Upper lobe of left lung (tissue), 6 donors: Measurements from ENCODE around the gene POR. TPM values are rescaled to one million over a fixed set of nuclear protein-coding genes. Genes with fewer than 3 reads are reported as not detected.
"Not testable (repeated sequence)": the region's sequence is repeated elsewhere in the genome, so short reads cannot be mapped to it uniquely, and the experiment has no call there.

Experiments
- ATAC-seq, 2 donors: fragments of 200-7000 bp; cut with Tn5 transposase; one replicate each; pipeline ENCODE4 v1.9.1; 2022; ENCODE audit warnings: mild to moderate bottlenecking in 2 of 2, moderate library complexity in 2 of 2; ENCODE audit not compliant: low FRiP score in 2 of 2
- DNase-seq, 2 donors: peaks; one replicate each; pipeline ENCODE4 v3.0.0-alpha.2; 2019 to 2020
- H3K27ac ChIP-seq, 4 donors: fragments of 200-600 bp; sonication (generic); one replicate each; pipeline ENCODE4 v1.5.1; 2016 to 2019
- H3K27me3 ChIP-seq, 4 donors: fragments of 200-600 bp; sonication (generic); one replicate each; pipeline ENCODE4 v1.5.1; 2017 to 2019
- H3K36me3 ChIP-seq, 4 donors: fragments of 200-600 bp; sonication (generic); one replicate each; pipeline ENCODE4 v1.5.1; 2016 to 2019
- H3K4me1 ChIP-seq, 4 donors: fragments of 200-600 bp; sonication (generic); one replicate each; pipeline ENCODE4 v1.5.1; 2018 to 2019
- H3K4me3 ChIP-seq, 4 donors: fragments of 200-600 bp; sonication (generic); one replicate each; pipeline ENCODE4 v1.5.1; 2017 to 2019; ENCODE audit warnings: mild to moderate bottlenecking in 2 of 4, moderate library complexity in 1 of 4
- H3K9me3 ChIP-seq, 4 donors: fragments of 200-600 bp; sonication (generic); one replicate each; pipeline ENCODE4 v1.5.1; 2018 to 2019
- CTCF ChIP-seq, 6 experiments: fragments of 450-650 bp in 4 of 6; fragments of 200-600 bp in 2 of 6; sonication (generic) in 2 of 6; IDR thresholded peaks; one replicate each; pipeline ENCODE4 v1.5.1; 2016 to 2019; ENCODE audit warnings: antibody characterized with exemption in 6 of 6
- EP300 ChIP-seq, 4 donors: sonication (generic); formaldehyde crosslinking; IDR thresholded peaks; one replicate each; pipeline ENCODE4 v1.5.1; 2017; ENCODE audit warnings: antibody characterized with exemption in 4 of 4, control low read depth in 2 of 4
- POLR2A ChIP-seq, 4 donors: fragments of 450-650 bp; IDR thresholded peaks; one replicate each; pipeline ENCODE4 v1.5.1; 2016 to 2017; ENCODE audit warnings: antibody characterized with exemption in 4 of 4, mild to moderate bottlenecking in 2 of 4
- POLR2AphosphoS5 ChIP-seq, 2 donors: sonication (generic); formaldehyde crosslinking; IDR thresholded peaks; one replicate each; pipeline ENCODE4 v1.5.1; 2017; ENCODE audit warnings: antibody characterized with exemption in 2 of 2
- WGBS, 2 donors: methylation state at CpG; one replicate each; pipeline ENCODE4 v1.1.5; 2017 to 2018; 5-methylcytosine and 5-hydroxymethylcytosine counted together
- total RNA-seq, 6 donors: library from RNA; depleted of rRNA in 4 of 6; stranded (reverse); fragments of >200 nt in 4 of 6; gene quantifications; one replicate each; pipeline versions ENCODE4 v1.1.0 to v1.2.1, GENCODE V29; 2016 to 2021
- donor health status: DM: no; HTN: no; CAD: no; lungs with moderate emphysema.
- donor health status: DM: no; HTN: yes; CAD: no; lungs with severe emphysema.

POR gene
- total RNA-seq, 6 donors from 2014 or later = 107 to 257 (median 194) TPM

GRCh38 chr7:76020031-76020714 is 105.2 kb downstream of the POR start:
- no peaks in the 10 kb centered on the region for H3K27me3 ChIP-seq
- no peaks in the 10 kb centered on the region for H3K9me3 ChIP-seq
- DNase-seq (peak in 1 of 2 donors; percentile 82), ATAC-seq (peak; percentile 81 to 84)
- TF ChIP-seq CTCF (IDR thresholded peaks at IDR 0.05) = peak; percentile 83 to 93 (median 90)
- TF ChIP-seq POLR2AphosphoS5 (IDR thresholded peaks at IDR 0.05) = no peak
- no peak for TF ChIP-seq EP300 (IDR thresholded peaks at IDR 0.05)
- peaks cover 7 to 12% (median 8%) of the 10 kb centered on the region in 4 donors for H3K4me1 ChIP-seq
- 49 to 50% methylated on average over 5 to 6 of the region's 6 CpGs for WGBS, 2 donors
- no peak overlapping the region for H3K27ac ChIP-seq
- H3K4me3 ChIP-seq = no peak overlapping the region
- peaks cover 0 to 19% (median 2%) of the 10 kb centered on the region in 4 donors for H3K36me3 ChIP-seq

GRCh38 chr7:76022026-76022780 is 107.2 kb downstream of the POR start:
- no peaks in the 10 kb centered on the region for H3K27me3 ChIP-seq
- TF ChIP-seq POLR2A (IDR thresholded peaks at IDR 0.05) (no peak), POLR2AphosphoS5 (IDR thresholded peaks at IDR 0.05) (no peak), CTCF (IDR thresholded peaks at IDR 0.05) (no peak)
- H3K36me3 ChIP-seq = peaks cover 0 to 26% (median 5%) of the 10 kb centered on the region in 4 donors
- peaks cover 7 to 12% (median 8%) of the 10 kb centered on the region in 4 donors for H3K4me1 ChIP-seq
- no peak overlapping the region for H3K27ac ChIP-seq
- no peak for ATAC-seq
- DNase-seq = peak in 1 of 2 donors; percentile 52
- 71 to 79% methylated on average over 7 of the region's 7 CpGs for WGBS, 2 donors
- H3K4me3 ChIP-seq = peak overlapping the region in 1 of 4 donors; percentile 6
- H3K9me3 ChIP-seq = no peaks in the 10 kb centered on the region

- H3K27ac ChIP-seq = no peak overlapping the region
- no peaks in the 10 kb centered on the region for H3K9me3 ChIP-seq
- no peaks in the 10 kb centered on the region for H3K27me3 ChIP-seq
- H3K4me1 ChIP-seq = peaks cover 7 to 12% (median 8%) of the 10 kb centered on the region in 4 donors
- H3K4me3 ChIP-seq = peak overlapping the region in 1 of 4 donors; percentile 6
- DNase-seq = peak in 1 of 2 donors; percentile 55
- peak in 1 of 6 experiments; percentile 10 for TF ChIP-seq CTCF (IDR thresholded peaks at IDR 0.05)
- TF ChIP-seq POLR2AphosphoS5 (IDR thresholded peaks at IDR 0.05) = no peak
- WGBS, 2 donors = 25 to 36% methylated on average over 4 of the region's 4 CpGs
- H3K36me3 ChIP-seq = peaks cover 0 to 29% (median 8%) of the 10 kb centered on the region in 4 donors
- peak; percentile 71 to 82 for ATAC-seq
These were observed 108.0 kb downstream of the POR start for GRCh38 chr7:76023002-76023401.

GRCh38 chr7:76029682-76030081 is 114.7 kb downstream of the POR start:
- H3K4me3 ChIP-seq, ATAC-seq, H3K27ac ChIP-seq, H3K27me3 ChIP-seq, DNase-seq, H3K9me3 ChIP-seq, H3K4me1 ChIP-seq: not testable (repeated sequence)
- H3K36me3 ChIP-seq = peaks cover 0 to 29% (median 9%) of the 10 kb centered on the region in 4 donors
- WGBS, 2 donors = 89 to 97% methylated on average over 7 of the region's 7 CpGs

- H3K9me3 ChIP-seq = no peaks in the 10 kb centered on the region
- H3K36me3 ChIP-seq = peaks cover 0 to 23% (median 7%) of the 10 kb centered on the region in 4 donors
- ATAC-seq (no peak), DNase-seq (no peak)
- 100% methylated on average over 1 of the region's 1 CpG for WGBS, 2 donors
- no peaks in the 10 kb centered on the region for H3K4me1 ChIP-seq
- H3K27me3 ChIP-seq = no peaks in the 10 kb centered on the region
- no peak overlapping the region for H3K4me3 ChIP-seq
- no peak overlapping the region for H3K27ac ChIP-seq
- TF ChIP-seq EP300 (IDR thresholded peaks at IDR 0.05) (no peak), POLR2AphosphoS5 (IDR thresholded peaks at IDR 0.05) (no peak), CTCF (IDR thresholded peaks at IDR 0.05) (no peak), POLR2A (IDR thresholded peaks at IDR 0.05) (no peak)
These were observed 117.0 kb downstream of the POR start for GRCh38 chr7:76031964-76032363.
